Measurements from ENCODE around the gene PTPRK. TPM values are rescaled to one million over a fixed set of nuclear protein-coding genes. Genes with fewer than 3 reads are reported as not detected.

Gene PTPRK
- total and polyA plus RNA-seq, 2 of the 13 experiments (the other 11 are each of a cell fraction or from before 2014, with no cell fraction given): 43.6 to 98.3 TPM

DNA sequence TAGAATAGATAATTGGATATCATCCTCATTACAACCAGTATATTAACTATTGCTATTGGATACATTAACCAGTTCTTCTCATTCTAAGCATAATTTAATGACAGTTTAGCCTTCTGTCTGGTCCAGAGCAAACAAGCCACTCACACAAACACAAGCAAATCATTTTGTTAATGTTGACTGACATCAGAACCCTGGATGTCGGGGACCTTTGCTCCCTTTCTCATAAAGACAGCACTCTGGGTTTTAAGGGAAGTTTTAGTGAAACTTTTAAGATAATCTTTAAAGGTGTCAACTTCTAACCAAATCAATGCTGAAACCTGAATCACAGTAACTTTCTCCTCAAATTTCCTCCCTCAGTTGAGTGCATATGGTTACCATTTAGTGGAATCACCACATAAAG, 113.9 kb downstream of the PTPRK start (continued):
- TF ChIP-seq CREB1 (IDR thresholded peaks at IDR 0.05) (no peak), CREB1 (CRISPR knock-in tag; IDR thresholded peaks at IDR 0.05) (peak; percentile 33; the same call in 1 of the 2 replicates), ZFP36L2 (CRISPR knock-in tag; IDR thresholded peaks at IDR 0.05) (no peak), CREM (IDR thresholded peaks at IDR 0.05) (0 out of 2 replicates have a peak, but pooled peaks have one; percentile 29), CREM (CRISPR knock-in tag; IDR thresholded peaks at IDR 0.05) (no peak), TRIM24 (CRISPR knock-in tag; IDR thresholded peaks at IDR 0.05) (no peak), ZNF33B (CRISPR knock-in tag; IDR thresholded peaks at IDR 0.05) (no peak), TCF7L2 (IDR thresholded peaks at IDR 0.05; ENCODE audit: low read depth, low read length) (no peak), ZNF775 (CRISPR knock-in tag; IDR thresholded peaks at IDR 0.05; ENCODE audit: borderline replicate concordance) (0 out of 2 replicates have a peak, but pooled peaks have one; percentile 26), ZMYM4 (CRISPR knock-in tag; IDR thresholded peaks at IDR 0.05) (peak; percentile 41; the same call in 1 of the 2 replicates), ZNF878 (CRISPR knock-in tag; IDR thresholded peaks at IDR 0.05) (no peak), ZNF891 (CRISPR knock-in tag; IDR thresholded peaks at IDR 0.05) (no peak), GATAD2A (CRISPR knock-in tag; IDR thresholded peaks at IDR 0.05) (0 out of 2 replicates have a peak, but pooled peaks have one; percentile 14)
- TF ChIP-seq, protein P1, sequence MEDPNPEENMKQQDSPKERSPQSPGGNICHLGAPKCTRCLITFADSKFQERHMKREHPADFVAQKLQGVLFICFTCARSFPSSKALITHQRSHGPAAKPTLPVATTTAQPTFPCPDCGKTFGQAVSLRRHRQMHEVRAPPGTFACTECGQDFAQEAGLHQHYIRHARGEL (CRISPR knock-in tag; IDR thresholded peaks at IDR 0.05): no peak
- TF ChIP-seq, protein P2, sequence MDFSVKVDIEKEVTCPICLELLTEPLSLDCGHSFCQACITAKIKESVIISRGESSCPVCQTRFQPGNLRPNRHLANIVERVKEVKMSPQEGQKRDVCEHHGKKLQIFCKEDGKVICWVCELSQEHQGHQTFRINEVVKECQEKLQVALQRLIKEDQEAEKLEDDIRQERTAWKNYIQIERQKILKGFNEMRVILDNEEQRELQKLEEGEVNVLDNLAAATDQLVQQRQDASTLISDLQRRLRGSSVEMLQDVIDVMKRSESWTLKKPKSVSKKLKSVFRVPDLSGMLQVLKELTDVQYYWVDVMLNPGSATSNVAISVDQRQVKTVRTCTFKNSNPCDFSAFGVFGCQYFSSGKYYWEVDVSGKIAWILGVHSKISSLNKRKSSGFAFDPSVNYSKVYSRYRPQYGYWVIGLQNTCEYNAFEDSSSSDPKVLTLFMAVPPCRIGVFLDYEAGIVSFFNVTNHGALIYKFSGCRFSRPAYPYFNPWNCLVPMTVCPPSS (IDR thresholded peaks at IDR 0.05): no peak
- TF ChIP-seq, protein P3, sequence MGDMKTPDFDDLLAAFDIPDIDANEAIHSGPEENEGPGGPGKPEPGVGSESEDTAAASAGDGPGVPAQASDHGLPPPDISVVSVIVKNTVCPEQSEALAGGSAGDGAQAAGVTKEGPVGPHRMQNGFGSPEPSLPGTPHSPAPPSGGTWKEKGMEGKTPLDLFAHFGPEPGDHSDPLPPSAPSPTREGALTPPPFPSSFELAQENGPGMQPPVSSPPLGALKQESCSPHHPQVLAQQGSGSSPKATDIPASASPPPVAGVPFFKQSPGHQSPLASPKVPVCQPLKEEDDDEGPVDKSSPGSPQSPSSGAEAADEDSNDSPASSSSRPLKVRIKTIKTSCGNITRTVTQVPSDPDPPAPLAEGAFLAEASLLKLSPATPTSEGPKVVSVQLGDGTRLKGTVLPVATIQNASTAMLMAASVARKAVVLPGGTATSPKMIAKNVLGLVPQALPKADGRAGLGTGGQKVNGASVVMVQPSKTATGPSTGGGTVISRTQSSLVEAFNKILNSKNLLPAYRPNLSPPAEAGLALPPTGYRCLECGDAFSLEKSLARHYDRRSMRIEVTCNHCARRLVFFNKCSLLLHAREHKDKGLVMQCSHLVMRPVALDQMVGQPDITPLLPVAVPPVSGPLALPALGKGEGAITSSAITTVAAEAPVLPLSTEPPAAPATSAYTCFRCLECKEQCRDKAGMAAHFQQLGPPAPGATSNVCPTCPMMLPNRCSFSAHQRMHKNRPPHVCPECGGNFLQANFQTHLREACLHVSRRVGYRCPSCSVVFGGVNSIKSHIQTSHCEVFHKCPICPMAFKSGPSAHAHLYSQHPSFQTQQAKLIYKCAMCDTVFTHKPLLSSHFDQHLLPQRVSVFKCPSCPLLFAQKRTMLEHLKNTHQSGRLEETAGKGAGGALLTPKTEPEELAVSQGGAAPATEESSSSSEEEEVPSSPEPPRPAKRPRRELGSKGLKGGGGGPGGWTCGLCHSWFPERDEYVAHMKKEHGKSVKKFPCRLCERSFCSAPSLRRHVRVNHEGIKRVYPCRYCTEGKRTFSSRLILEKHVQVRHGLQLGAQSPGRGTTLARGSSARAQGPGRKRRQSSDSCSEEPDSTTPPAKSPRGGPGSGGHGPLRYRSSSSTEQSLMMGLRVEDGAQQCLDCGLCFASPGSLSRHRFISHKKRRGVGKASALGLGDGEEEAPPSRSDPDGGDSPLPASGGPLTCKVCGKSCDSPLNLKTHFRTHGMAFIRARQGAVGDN (CRISPR knock-in tag; IDR thresholded peaks at IDR 0.05): no peak
- TF ChIP-seq, protein P4, sequence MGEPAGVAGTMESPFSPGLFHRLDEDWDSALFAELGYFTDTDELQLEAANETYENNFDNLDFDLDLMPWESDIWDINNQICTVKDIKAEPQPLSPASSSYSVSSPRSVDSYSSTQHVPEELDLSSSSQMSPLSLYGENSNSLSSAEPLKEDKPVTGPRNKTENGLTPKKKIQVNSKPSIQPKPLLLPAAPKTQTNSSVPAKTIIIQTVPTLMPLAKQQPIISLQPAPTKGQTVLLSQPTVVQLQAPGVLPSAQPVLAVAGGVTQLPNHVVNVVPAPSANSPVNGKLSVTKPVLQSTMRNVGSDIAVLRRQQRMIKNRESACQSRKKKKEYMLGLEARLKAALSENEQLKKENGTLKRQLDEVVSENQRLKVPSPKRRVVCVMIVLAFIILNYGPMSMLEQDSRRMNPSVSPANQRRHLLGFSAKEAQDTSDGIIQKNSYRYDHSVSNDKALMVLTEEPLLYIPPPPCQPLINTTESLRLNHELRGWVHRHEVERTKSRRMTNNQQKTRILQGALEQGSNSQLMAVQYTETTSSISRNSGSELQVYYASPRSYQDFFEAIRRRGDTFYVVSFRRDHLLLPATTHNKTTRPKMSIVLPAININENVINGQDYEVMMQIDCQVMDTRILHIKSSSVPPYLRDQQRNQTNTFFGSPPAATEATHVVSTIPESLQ (CRISPR knock-in tag; conservative IDR thresholded peaks at IDR 0.05): no peak
- TF ChIP-seq, protein P5, sequence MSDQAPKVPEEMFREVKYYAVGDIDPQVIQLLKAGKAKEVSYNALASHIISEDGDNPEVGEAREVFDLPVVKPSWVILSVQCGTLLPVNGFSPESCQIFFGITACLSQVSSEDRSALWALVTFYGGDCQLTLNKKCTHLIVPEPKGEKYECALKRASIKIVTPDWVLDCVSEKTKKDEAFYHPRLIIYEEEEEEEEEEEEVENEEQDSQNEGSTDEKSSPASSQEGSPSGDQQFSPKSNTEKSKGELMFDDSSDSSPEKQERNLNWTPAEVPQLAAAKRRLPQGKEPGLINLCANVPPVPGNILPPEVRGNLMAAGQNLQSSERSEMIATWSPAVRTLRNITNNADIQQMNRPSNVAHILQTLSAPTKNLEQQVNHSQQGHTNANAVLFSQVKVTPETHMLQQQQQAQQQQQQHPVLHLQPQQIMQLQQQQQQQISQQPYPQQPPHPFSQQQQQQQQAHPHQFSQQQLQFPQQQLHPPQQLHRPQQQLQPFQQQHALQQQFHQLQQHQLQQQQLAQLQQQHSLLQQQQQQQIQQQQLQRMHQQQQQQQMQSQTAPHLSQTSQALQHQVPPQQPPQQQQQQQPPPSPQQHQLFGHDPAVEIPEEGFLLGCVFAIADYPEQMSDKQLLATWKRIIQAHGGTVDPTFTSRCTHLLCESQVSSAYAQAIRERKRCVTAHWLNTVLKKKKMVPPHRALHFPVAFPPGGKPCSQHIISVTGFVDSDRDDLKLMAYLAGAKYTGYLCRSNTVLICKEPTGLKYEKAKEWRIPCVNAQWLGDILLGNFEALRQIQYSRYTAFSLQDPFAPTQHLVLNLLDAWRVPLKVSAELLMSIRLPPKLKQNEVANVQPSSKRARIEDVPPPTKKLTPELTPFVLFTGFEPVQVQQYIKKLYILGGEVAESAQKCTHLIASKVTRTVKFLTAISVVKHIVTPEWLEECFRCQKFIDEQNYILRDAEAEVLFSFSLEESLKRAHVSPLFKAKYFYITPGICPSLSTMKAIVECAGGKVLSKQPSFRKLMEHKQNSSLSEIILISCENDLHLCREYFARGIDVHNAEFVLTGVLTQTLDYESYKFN (CRISPR knock-in tag; conservative IDR thresholded peaks at IDR 0.05): peak; percentile 26; the same call in 1 of the 2 replicates
- TF ChIP-seq, protein P6, sequence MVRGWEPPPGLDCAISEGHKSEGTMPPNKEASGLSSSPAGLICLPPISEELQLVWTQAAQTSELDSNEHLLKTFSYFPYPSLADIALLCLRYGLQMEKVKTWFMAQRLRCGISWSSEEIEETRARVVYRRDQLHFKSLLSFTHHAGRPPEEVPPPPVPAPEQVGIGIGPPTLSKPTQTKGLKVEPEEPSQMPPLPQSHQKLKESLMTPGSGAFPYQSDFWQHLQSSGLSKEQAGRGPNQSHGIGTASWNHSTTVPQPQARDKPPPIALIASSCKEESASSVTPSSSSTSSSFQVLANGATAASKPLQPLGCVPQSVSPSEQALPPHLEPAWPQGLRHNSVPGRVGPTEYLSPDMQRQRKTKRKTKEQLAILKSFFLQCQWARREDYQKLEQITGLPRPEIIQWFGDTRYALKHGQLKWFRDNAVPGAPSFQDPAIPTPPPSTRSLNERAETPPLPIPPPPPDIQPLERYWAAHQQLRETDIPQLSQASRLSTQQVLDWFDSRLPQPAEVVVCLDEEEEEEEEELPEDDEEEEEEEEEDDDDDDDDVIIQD (CRISPR knock-in tag; IDR thresholded peaks at IDR 0.05; ENCODE audit: low read depth): peak; percentile 99

All from HepG2 (cell line).